ENCODE results near the gene TTLL8.

Gene TTLL8

GRCh38 chr22:50071432-50072166 is 13.5 kb upstream of the TTLL8 start:
- WGBS (ENCODE audit: insufficient coverage), result 94% methylated on average over 11 of the region's 14 CpGs
- POLR2A ChIA-PET, result no interaction called here
- no peaks in the 10 kb centered on the region for H3K9me3 ChIP-seq (ENCODE audit: control extremely low read depth in 1 of 5, control insufficient read depth in 4 of 5, insufficient read depth in 2 of 5, low read depth in 1 of 5, low read length in 4 of 5)
- H3K36me3 ChIP-seq (ENCODE audit: control insufficient read depth in 4 of 4, insufficient read depth in 4 of 4, low read length in 3 of 4), result peaks cover 7 to 81% (median 59%) of the 10 kb centered on the region in 4 experiments
- no peak overlapping the region for H3K27ac ChIP-seq (ENCODE audit: insufficient read depth in 1 of 2, low read depth in 1 of 2, low read length in 2 of 2, poor library complexity in 1 of 2, severe bottlenecking in 2 of 2)
- H3K27me3 ChIP-seq (replicated peaks in 2 of 5; ENCODE audit: control insufficient read depth in 4 of 5, insufficient read depth in 5 of 5, low read length in 4 of 5), result no peaks in the 10 kb centered on the region
- no peak for DNase-seq
- CTCF ChIA-PET, result interaction anchor here (1.0 to 1.8 kb wide), 3 partner anchors 10 to 13 kb away, joined by 4 to 11 read pairs (median 5); partner anchors contain the start of gene MLC1
- H3K4me3 ChIP-seq (ENCODE audit: control insufficient read depth in 1 of 7, extremely low read depth in 1 of 7, insufficient read depth in 4 of 7, low read depth in 2 of 7, low read length in 6 of 7), result no peak overlapping the region
- H3K4me1 ChIP-seq (ENCODE audit: control extremely low read depth in 1 of 4, control insufficient read depth in 4 of 4, insufficient read depth in 4 of 4, low read length in 3 of 4), result no peaks in the 10 kb centered on the region

- no peaks in the 10 kb centered on the region for H3K4me1 ChIP-seq (ENCODE audit: control extremely low read depth in 1 of 4, control insufficient read depth in 4 of 4, insufficient read depth in 4 of 4, low read length in 3 of 4)
- CTCF ChIA-PET, result no interaction called here
Measured at GRCh38 chr22:50070366-50070765, 12.3 kb upstream of the TTLL8 start.

GRCh38 chr22:50068096-50068495 is 10.0 kb upstream of the TTLL8 start:
- no peaks in the 10 kb centered on the region for H3K27me3 ChIP-seq (replicated peaks in 2 of 5; ENCODE audit: control insufficient read depth in 4 of 5, insufficient read depth in 5 of 5, low read length in 4 of 5)
- H3K4me1 ChIP-seq (ENCODE audit: control extremely low read depth in 1 of 4, control insufficient read depth in 4 of 4, insufficient read depth in 4 of 4, low read length in 3 of 4), result peaks cover 0 to 1% (median 0%) of the 10 kb centered on the region in 4 experiments
- H3K36me3 ChIP-seq (ENCODE audit: control insufficient read depth in 4 of 4, insufficient read depth in 4 of 4, low read length in 3 of 4), result peaks cover 4 to 77% (median 56%) of the 10 kb centered on the region in 4 experiments
- H3K4me3 ChIP-seq (ENCODE audit: control insufficient read depth in 1 of 7, extremely low read depth in 1 of 7, insufficient read depth in 4 of 7, low read depth in 2 of 7, low read length in 6 of 7), result no peak overlapping the region
- no peaks in the 10 kb centered on the region for H3K9me3 ChIP-seq (ENCODE audit: control extremely low read depth in 1 of 5, control insufficient read depth in 4 of 5, insufficient read depth in 2 of 5, low read depth in 1 of 5, low read length in 4 of 5)
- ChIA-PET POLR2A (interaction anchor here (0.7 kb wide), 1 partner anchor 81 kb away, joined by 6 read pairs; no protein-coding TSS in a partner anchor), CTCF (interaction anchor here (1.1 kb wide), 1 partner anchor 137 kb away, joined by 3 read pairs; no protein-coding TSS in a partner anchor)
- 89% methylated on average over 11 of the region's 11 CpGs for WGBS (ENCODE audit: insufficient coverage)
- no peak overlapping the region for H3K27ac ChIP-seq (ENCODE audit: insufficient read depth in 1 of 2, low read depth in 1 of 2, low read length in 2 of 2, poor library complexity in 1 of 2, severe bottlenecking in 2 of 2)
- DNase-seq, result no peak

More at GRCh38 chr22:50070366-50070765, 12.3 kb upstream of the TTLL8 start:
- Histone ChIP-seq H3K27ac (ENCODE audit: insufficient read depth in 1 of 2, low read depth in 1 of 2, low read length in 2 of 2, poor library complexity in 1 of 2, severe bottlenecking in 2 of 2) (no peak overlapping the region), H3K36me3 (ENCODE audit: control insufficient read depth in 4 of 4, insufficient read depth in 4 of 4, low read length in 3 of 4) (peaks cover 7 to 78% (median 58%) of the 10 kb centered on the region in 4 experiments), H3K4me3 (ENCODE audit: control insufficient read depth in 1 of 7, extremely low read depth in 1 of 7, insufficient read depth in 4 of 7, low read depth in 2 of 7, low read length in 6 of 7) (no peak overlapping the region), H3K9me3 (ENCODE audit: control extremely low read depth in 1 of 5, control insufficient read depth in 4 of 5, insufficient read depth in 2 of 5, low read depth in 1 of 5, low read length in 4 of 5) (no peaks in the 10 kb centered on the region), H3K27me3 (replicated peaks in 2 of 5; ENCODE audit: control insufficient read depth in 4 of 5, insufficient read depth in 5 of 5, low read length in 4 of 5) (no peaks in the 10 kb centered on the region)
- POLR2A ChIA-PET, result no interaction called here
- no peak for DNase-seq
- 96% methylated on average over 3 of the region's 8 CpGs for WGBS (ENCODE audit: insufficient coverage)

- POLR2A ChIA-PET, result interaction anchor here (0.7 to 1.5 kb wide), 2 partner anchors 19 to 82 kb away, joined by 3 to 6 read pairs; no protein-coding TSS in a partner anchor
- H3K36me3 ChIP-seq (ENCODE audit: control insufficient read depth in 4 of 4, insufficient read depth in 4 of 4, low read length in 3 of 4), result peaks cover 4 to 74% (median 52%) of the 10 kb centered on the region in 4 experiments
- DNase-seq, result no peak
- no peaks in the 10 kb centered on the region for H3K27me3 ChIP-seq (replicated peaks in 2 of 5; ENCODE audit: control insufficient read depth in 4 of 5, insufficient read depth in 5 of 5, low read length in 4 of 5)
- WGBS (ENCODE audit: insufficient coverage), result 90% methylated on average over 2 of the region's 8 CpGs
- no peak overlapping the region for H3K27ac ChIP-seq (ENCODE audit: insufficient read depth in 1 of 2, low read depth in 1 of 2, low read length in 2 of 2, poor library complexity in 1 of 2, severe bottlenecking in 2 of 2)
- H3K4me1 ChIP-seq (ENCODE audit: control extremely low read depth in 1 of 4, control insufficient read depth in 4 of 4, insufficient read depth in 4 of 4, low read length in 3 of 4), result peaks cover 0 to 9% (median 5%) of the 10 kb centered on the region in 4 experiments
- no peaks in the 10 kb centered on the region for H3K9me3 ChIP-seq (ENCODE audit: control extremely low read depth in 1 of 5, control insufficient read depth in 4 of 5, insufficient read depth in 2 of 5, low read depth in 1 of 5, low read length in 4 of 5)
- no peak overlapping the region for H3K4me3 ChIP-seq (ENCODE audit: control insufficient read depth in 1 of 7, extremely low read depth in 1 of 7, insufficient read depth in 4 of 7, low read depth in 2 of 7, low read length in 6 of 7)
- CTCF ChIA-PET, result interaction anchor here (1.0 to 1.1 kb wide), 2 partner anchors 8 to 136 kb away, joined by 3 read pairs; no protein-coding TSS in a partner anchor
Measured at GRCh38 chr22:50067244-50067643, 9.1 kb upstream of the TTLL8 start.

- DNase-seq, result no peak
- ChIA-PET POLR2A (no interaction called here), CTCF (interaction anchor here (1.3 to 3.0 kb wide), 4 partner anchors 21 to 128 kb away, joined by 3 to 14 read pairs (median 3); partner anchors contain the start of genes MLC1 and MOV10L1)
- no peaks in the 10 kb centered on the region for H3K9me3 ChIP-seq (ENCODE audit: control extremely low read depth in 1 of 5, control insufficient read depth in 4 of 5, insufficient read depth in 2 of 5, low read depth in 1 of 5, low read length in 4 of 5)
- H3K4me3 ChIP-seq (ENCODE audit: control insufficient read depth in 1 of 7, extremely low read depth in 1 of 7, insufficient read depth in 4 of 7, low read depth in 2 of 7, low read length in 6 of 7), result no peak overlapping the region
- peaks cover 0 to 4% (median 0%) of the 10 kb centered on the region in 5 experiments for H3K27me3 ChIP-seq (replicated peaks in 2 of 5; ENCODE audit: control insufficient read depth in 4 of 5, insufficient read depth in 5 of 5, low read length in 4 of 5)
- no peak overlapping the region for H3K27ac ChIP-seq (ENCODE audit: insufficient read depth in 1 of 2, low read depth in 1 of 2, low read length in 2 of 2, poor library complexity in 1 of 2, severe bottlenecking in 2 of 2)
- peaks cover 0 to 32% (median 21%) of the 10 kb centered on the region in 4 experiments for H3K4me1 ChIP-seq (ENCODE audit: control extremely low read depth in 1 of 4, control insufficient read depth in 4 of 4, insufficient read depth in 4 of 4, low read length in 3 of 4)
- peaks cover 4 to 60% (median 37%) of the 10 kb centered on the region in 4 experiments for H3K36me3 ChIP-seq (ENCODE audit: control insufficient read depth in 4 of 4, insufficient read depth in 4 of 4, low read length in 3 of 4)
- 92% methylated on average over 13 of the region's 18 CpGs for WGBS (ENCODE audit: insufficient coverage)
Measured at GRCh38 chr22:50064453-50064852, 6.4 kb upstream of the TTLL8 start.

GRCh38 chr22:50063589-50064393 is 5.7 kb upstream of the TTLL8 start:
- H3K4me1 ChIP-seq (ENCODE audit: control extremely low read depth in 1 of 4, control insufficient read depth in 4 of 4, insufficient read depth in 4 of 4, low read length in 3 of 4), result peaks cover 0 to 38% (median 22%) of the 10 kb centered on the region in 4 experiments
- whole genome bisulfite sequencing (ENCODE audit: insufficient coverage), result 91% methylated on average over 18 of the region's 23 CpGs
- H3K27ac ChIP-seq (ENCODE audit: insufficient read depth in 1 of 2, low read depth in 1 of 2, low read length in 2 of 2, poor library complexity in 1 of 2, severe bottlenecking in 2 of 2), result no peak overlapping the region
- H3K4me3 ChIP-seq (ENCODE audit: control insufficient read depth in 1 of 7, extremely low read depth in 1 of 7, insufficient read depth in 4 of 7, low read depth in 2 of 7, low read length in 6 of 7), result no peak overlapping the region
- H3K36me3 ChIP-seq (ENCODE audit: control insufficient read depth in 4 of 4, insufficient read depth in 4 of 4, low read length in 3 of 4), result peaks cover 4 to 56% (median 38%) of the 10 kb centered on the region in 4 experiments
- peaks cover 0 to 11% (median 0%) of the 10 kb centered on the region in 5 experiments for H3K27me3 ChIP-seq (replicated peaks in 2 of 5; ENCODE audit: control insufficient read depth in 4 of 5, insufficient read depth in 5 of 5, low read length in 4 of 5)
- CTCF ChIA-PET, result interaction anchor here (1.3 to 3.0 kb wide), 3 partner anchors 21 to 32 kb away, joined by 3 to 14 read pairs (median 3); partner anchors contain the start of genes MLC1 and MOV10L1
- H3K9me3 ChIP-seq (ENCODE audit: control extremely low read depth in 1 of 5, control insufficient read depth in 4 of 5, insufficient read depth in 2 of 5, low read depth in 1 of 5, low read length in 4 of 5), result no peaks in the 10 kb centered on the region
- POLR2A ChIA-PET, result no interaction called here
- no peak for DNase-seq
